Left forelimb (tissue), 1 donor: ENCODE measurements around the gene RPP14.

Experiments used
- DNase-seq: peaks from one replicate; pipeline ENCODE4 v3.0.0-alpha.2; 2018; ENCODE audit warnings: low spot score

RPP14 gene

DNA sequence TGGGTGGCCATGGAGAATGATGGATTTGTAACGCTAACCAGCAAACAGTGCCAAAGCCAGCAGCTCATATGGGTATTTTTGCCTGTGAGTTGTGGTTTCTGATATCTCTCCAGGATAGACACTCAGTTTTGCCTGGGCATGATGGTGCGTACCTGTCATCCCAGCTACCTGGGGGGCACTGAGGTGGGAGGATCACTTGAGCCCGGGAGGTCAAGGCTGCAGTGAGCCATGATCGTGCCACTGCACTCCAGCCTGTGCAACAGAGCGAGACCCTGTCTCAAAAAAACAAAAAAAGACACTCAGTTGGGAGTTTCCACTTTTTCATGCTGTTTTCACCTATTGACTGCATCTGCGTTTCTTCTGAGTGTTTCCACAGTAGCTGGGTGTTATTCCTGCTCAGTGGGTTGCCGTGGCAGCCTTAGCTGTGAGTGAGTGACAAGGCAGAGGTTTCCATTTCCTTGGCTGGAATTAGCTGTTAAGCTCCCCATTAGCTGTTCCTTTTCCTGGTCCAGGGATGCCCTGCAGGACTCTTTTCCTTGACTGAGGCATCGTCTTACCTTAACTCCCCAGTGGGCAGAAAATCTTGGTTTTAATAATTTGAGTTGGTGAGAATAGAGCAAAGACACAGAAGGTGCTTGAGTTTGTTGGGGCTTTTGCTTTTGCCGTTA is 14.2 kb upstream of the RPP14 start:
- no peak for DNase-seq

DNA sequence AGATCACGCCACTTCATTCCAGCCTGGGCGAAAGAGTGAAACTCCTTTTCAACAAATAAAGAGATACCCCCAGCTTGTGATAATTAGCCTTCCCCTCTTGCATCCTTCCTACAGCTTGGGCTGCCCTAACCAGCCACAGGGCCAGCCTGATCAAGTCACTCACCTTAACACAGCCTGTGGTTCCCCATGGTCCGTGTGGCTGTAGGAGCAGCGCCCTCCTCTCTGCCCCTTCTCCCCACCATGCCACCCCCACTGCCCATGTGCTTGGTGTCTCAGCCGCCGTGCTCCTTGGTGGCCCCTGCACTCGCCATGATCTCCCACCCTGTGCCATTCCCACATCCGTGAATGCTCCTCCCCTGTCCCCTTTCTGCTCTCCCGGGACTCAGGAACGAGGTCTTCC is 13.2 kb upstream of the RPP14 start:
- no peak for DNase-seq

DNA sequence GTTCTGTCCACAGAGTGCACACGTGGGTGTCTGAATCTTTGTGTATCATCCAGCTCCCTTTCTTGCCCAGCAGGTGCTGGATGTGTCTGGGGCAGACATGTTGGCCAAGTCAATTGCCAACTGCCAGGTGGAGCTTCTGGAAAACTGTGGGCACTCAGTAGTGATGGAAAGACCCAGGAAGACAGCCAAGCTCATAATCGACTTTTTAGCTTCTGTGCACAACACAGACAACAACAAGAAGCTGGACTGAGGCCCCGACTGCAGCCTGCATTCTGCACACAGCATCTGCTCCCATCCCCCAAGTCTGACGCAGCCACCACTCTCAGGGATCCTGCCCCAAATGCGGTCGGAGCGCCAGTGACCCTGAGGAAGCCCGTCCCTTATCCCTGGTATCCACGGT is 12.5 kb upstream of the RPP14 start:
- DNase-seq: no peak

DNA sequence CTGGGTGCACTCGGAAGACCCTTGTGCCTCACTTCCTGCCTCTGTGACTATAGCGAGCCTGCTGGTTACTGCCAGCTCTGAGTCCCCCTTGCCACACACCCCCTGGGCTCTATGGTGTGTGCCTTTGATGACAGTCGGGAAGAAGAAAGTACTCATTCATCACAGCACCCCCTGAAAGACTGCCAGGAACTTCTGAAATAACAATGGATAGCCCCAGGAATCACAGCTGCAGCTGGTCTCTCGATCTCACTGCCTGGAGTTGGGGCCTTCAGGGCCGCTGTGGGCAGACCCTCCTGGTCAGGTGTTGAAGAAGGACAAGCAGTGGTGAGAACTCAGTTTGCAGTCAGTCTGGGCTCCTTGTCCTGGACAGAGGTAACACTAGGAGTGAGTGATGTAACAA is 9.8 kb upstream of the RPP14 start:
- no peak for DNase-seq

DNA sequence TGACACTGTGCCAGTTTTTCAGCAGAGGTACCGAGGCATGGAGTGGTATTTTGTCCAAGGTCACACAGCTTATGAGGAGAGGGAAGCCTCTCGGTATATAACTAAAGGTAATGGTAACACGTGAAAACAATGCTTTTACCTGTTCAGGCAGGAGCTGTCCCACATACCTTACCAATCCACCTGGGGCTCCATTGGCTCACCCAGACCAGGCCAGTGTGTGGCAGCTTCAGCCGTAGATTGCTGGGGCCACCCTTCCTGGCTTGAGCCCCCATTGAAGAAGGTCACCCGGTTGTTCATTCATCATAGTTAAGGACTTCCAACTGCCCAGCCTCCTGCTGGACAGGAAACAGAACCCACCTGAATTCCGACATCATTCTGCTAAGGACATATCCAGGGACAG is 9.2 kb upstream of the RPP14 start:
- DNase-seq: no peak

DNA sequence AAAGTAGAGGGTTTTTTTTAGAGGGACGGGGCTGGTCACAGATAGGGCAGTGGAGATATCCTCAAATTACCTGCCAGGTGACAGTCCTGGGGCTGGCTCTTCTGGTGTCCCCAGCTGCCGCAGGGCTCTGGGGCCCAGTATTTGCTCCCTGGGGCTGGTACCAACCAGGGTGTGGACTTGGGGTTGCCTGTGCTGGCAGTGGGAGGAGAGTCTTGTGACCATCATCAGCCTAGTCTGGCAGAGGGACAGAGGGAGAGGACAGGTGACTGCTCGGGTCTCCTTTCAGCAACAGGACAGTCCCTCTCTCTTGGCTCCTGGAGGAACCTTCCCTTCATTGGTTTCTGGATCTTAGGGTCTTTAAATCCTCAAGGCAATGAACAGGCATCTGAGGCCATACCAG is 7.9 kb upstream of the RPP14 start:
- DNase-seq: no peak

DNA sequence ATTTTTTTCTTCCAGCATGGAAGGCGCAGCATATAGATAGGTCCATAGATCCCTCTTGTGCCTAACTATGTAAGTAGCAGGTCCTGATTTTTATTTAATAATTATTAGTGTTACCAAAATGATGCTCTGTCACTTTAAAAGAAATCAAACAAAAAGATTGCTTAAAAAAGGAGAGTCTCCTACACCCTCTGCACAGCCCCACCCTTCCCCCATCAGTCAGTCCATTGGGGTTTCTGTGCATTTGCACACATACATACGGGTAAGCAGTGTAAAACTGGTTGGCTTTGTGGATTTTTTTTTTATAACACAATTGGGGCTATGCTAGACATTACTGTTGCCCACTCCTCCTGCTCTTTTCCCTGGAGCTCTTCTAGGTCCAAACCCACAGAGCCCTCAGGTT is 7.0 kb upstream of the RPP14 start:
- no peak for DNase-seq

DNA sequence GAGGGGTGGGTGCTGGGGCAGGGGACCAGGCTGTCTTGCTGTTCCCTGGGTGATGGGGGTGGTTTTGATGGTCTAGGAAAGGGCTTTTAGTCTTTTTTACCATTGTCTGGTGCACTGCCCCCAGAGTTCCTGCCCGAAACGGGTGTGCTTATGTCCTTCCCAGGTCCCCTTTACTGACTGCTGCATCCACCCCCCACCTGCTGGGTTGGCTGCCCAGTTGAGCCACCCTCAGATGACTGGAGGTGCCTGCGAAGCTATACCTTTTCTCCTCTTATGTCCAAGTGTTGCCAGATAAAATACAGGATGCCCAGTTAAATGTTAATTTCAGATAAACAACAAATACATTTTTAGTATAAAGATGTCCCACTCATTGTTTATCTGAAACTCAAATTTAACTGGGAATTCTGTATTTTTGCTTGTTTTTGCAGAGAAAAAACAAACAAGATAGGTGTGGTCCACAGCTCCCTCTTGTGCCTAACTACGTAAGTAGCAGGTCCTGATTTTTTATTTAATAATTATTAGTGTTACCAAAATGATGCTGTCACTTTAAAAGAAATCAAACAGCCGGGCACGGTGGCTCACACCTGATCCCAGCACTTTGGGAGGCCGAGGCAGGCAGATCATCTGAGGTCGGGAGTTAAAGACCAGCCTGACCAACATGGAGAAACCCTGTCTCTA is 6.1 kb upstream of the RPP14 start:
- no peak for DNase-seq

DNA sequence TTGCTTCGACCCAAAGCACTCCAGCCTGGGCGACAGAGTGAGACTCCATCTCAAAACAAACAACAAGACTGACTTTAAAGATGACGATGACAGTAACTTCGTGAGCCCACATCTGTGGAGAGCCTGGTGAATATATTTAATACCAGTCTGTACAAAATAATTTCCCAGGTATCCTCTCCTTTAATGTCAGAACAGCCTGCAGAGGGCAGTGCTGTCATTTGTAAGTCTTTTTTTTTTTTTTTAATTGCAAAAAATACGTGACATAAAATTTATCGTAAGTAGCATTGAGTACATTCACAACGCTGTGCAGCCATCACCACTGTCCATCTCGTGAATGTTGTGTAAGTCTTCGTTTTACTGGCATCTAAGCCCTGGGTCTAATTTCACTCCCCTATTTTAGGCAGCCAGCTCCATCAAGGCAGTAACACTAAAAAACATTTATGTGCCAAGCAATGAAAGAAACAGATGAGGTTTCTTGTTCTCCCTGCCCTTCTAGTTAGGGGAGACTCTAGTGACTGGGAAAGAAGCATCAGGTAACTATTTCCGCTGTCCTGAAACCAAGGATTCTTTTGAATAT is 1.7 kb downstream of the RPP14 start:
- DNase-seq: no peak

DNA sequence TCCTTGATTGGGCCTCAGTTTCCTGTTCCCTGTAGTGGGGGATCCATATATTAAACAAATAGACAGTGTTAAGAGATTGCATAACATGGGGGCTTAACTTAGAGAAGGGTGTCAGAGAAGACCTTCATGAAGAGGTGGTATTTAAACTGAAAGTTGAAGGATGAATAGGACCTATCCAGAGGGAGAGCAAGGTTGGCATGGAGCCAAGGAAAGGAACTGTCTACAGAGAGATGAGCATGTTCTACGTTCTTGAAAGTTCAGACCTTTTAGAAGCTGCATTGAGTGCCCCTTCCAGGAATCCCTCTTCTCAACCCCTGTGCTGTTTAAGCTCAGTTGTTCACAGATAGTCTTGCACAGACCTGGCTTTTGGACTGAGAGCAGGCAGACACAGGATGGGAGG is 2.7 kb downstream of the RPP14 start:
- no peak for DNase-seq

DNA sequence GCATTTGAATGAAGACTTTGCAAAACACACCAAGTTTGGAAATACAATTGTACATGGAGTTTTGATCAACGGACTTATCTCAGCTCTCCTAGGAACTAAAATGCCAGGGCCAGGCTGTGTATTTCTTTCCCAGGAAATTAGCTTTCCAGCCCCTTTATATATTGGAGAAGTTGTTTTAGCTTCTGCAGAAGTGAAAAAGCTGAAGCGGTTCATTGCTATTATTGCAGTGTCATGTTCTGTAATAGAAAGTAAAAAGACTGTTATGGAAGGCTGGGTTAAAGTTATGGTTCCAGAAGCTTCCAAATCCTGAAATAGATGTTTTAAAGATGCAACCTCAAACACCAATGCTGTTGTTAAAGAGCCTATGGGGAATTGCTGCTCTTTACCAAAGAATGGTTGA is 11.8 kb downstream of the RPP14 start:
- no peak for DNase-seq

DNA sequence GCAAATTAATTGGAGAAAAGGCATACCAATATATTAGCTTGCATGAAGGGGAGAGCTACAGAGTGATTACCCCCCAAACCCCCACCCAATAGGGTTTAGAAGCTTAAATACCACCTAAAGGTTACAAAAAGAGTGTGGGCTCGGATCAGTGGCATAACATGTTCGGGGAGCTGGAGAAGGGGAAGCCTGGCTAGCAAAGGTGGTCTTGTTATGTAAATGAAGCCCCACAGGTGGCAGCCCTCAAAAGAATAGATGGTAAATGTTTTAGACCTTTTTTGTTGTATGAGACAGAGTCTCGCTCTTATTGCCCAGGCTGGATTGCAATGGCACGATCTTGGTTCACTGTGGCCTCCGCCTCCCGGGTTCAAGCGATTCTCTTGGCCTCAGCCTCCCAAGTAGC is 15.7 kb downstream of the RPP14 start:
- DNase-seq: no peak

DNA sequence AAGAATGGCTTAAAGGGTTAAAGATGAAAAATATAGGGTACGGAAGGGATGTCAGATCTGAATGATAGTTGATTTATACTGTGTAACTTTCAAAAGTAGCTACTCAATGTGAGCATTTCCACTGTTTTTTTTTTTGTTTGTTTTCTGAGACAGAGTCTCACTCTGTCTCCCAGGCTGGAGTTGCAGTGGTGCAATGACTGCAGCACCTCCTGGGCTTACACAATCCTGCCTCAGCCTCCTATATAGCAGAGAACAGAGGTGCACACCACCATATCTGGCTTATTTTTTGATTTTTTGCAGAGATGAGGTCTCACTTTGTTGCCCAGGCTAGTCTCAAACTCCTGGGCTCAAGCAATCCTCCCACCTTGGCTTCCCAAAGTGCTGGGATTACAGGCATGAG is 16.7 kb downstream of the RPP14 start:
- DNase-seq: no peak

DNA sequence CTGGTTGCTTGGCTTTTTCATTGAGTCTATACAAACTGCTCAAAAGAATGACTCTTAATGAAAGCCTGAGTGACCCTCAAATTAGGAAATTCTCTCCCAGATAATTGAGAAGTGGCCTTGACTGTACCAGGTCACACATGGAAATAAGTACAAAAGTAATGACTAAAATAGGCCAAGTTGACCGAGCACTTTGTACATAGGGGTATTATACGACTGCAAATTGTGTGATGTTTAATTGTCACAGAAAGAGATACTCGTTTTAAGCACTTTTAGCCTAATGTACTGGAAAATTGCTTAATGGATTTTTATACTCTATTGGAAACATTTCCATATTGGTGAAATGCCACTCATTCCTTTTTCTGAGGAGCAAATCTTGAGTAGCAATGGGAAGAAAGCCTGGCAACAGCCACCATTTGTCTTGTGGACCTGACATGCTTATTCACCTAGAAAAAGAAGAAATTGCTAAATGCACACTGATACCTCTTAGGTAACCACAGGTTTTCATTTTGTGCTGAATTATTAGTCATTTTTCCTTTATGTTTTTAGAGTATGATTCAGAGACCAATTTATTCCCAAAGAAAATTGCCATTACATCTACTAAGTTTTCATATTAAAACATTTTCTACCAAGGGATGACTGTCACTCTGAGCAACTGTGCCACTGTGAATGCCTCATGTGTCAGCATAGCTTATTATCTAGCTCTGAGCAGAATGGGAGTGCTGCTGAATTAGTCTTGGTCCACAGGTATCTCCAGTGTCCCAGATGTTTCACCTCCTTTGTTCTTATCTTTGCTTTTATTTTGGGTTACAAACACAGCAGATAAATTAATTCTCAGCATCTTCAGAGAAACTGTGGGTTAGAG is 17.7 kb downstream of the RPP14 start:
- DNase-seq: no peak

DNA sequence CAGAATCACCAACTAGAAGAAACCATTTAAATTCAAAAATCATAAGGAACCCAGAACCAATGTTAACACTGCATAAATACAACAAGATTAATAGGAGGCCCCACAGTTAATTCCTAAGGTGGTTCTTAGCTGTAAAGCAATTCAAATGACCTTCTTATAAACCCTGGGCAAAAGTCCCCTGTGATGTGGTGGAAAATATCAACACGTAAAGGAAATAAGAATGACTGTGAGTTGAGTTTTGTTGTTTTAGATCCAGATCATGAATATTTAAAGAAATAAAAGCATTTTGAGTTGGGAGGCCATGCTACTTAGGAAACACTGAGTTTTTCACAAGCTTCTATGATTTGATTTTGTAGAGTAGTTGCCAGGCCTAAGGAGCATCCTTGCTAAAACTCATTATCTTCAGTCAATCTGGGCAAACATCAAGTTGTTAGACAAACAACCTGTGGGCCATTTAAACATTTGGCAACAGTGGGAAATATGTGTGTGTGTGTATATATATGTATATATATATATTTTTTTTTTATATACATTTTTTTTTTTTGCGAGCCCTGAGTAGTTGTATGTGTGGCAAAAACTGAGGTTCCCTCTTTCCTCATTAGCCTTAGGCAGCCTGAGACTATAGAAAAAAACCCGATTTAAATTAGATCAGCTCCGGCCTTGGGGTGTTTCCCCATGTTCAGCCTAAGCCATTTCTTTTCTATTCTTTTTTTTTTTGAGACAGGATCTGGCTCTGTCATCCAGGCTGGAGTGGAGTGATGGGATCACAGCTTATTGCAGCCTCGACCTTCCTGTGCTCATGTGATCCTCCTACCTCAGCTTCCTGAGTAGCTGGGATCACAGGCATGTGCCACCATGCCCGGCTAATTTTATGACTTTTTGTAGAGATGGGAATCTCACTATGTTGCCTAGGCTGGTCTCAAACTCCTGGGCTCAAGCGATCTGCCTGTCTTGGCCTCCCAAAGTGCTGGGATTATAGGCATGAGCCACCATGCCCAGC is 18.6 kb downstream of the RPP14 start:
- no peak for DNase-seq

DNA sequence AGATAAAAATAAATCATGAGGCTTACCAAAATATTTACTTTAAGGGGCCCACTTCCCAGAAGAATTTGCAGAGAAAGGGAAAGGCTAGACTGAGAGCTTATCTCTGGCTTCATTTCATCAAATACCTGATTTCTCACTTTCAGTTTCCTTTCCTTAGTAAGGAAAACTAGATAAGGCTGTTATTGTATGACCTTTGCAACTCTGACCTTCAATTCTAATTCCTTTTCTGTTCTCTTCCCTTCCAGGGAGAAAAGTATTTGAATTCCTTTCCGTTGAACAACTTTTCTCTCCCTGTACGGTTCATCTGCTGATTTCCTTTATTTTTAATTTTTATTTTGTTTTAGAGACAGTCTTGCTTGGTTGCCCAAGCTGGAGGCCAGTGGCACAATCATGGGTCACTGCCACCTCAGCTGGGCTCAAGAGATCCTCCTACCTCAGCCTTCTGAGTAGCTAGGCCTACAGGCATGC is 19.5 kb downstream of the RPP14 start:
- no peak for DNase-seq

DNA sequence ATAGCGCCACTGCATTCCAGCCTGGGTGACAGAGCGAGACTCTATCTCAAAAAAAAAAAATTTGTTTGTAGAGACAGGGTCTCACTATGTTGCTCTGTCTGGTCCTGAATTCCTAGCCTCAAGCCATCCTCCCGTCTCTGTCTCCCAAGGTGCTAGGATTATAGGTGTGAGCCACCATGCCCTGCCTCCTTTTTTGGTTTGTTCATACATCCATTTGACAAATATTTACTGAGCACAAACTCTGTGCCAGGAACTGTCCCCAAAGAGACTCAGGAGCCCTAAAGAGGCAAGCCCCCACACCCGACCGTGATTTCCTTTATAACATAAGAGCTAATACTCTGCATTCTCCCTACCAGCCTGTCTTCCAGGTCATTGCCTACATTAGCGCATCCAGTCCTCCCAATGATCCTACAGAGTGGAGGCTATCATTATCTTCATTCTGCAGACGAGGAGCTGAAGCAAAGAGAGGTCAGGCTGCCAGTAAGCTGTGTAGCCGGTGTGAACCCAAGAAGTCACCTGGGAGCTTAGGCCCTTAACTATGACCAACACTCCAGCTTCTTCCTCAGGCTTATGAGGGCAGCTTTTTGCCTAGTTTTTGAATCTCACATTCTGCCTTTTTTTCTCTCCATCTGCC is 20.3 kb downstream of the RPP14 start:
- no peak for DNase-seq

DNA sequence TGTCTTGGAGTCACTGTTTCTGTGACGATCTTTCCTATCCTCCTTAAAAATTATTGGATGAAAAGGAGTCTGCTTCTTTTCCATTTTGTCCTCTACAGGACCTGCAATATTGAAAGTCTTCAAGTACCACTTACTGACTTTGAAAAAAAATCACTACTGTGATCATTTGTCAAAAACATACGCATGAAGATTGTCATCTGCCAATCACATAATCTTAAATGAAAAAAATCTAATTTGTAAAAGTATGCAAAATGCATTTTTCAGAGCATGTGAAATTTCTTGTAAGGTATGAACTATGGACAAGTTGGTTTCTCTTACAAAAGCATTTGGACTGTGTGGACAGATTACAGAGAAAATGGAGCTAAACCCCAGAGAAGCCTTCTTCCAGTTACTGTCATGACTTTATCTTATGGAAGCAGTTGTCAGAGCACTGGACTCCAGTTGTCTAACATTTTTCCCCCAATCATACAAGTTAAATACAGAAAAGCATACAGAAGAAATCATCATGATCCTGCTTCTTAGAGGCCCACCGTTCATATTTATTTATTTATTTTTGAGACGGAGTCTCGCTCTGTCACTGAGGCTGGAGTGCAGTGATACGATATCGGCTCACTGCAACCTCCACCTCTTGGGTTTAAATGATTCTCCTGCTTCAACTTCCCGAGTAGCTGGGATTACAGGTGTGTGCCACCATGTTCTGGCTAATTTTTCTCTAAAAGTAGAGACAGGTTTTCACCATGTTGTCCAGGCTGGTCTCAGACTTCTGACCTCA is 23.3 kb downstream of the RPP14 start:
- DNase-seq: no peak

DNA sequence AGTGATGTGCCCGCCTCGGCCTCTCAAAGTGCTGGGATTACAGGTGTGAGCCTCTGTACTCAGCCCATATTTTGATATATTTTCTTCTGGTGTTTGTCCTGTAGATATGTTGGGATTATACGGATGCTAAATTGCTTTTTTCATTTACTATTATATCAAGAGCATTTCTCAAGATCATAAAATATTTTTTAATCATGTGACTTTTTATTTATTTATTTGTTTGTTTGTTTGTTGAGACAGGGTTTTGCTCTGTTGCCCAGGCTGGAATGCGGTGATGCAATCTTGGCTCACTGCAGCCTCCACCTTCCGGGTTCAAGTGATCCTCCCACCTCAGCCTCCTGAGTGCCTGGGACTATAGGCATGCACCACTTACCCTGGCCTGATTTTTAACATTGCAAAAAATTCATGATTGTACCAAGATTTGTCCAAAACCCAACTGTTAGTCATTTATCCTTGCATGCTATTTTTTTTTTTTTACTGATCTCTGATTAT is 23.9 kb downstream of the RPP14 start:
- no peak for DNase-seq

DNA sequence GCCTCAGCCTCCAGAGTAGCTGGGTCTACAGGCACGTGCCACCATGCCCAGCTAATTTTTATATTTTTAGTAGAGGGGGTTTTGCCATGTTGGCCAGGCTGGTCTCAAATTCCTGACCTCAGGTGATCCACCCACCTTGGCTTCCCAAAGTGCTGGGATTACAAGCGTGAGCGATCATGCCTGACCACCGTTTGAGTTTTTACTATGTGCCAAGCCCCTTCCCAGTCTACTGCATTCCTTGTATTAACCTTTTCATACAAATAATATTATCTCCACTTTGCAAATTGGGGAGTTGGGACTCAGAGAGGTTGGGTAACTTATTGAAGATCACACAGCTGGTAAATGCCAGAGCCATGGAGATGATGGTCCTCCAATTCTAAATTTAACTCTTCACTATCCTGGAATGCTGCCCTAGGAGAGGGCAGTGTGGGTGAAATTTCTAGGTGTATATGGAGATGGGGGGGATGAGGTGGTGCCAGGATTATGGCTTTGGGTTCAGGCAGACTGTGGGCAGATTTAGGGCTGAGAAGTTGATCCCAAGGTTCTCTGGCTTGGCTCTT is 25.6 kb downstream of the RPP14 start:
- no peak for DNase-seq
